HG03159 (cell line): ENCODE results near the gene TMEM165.
"Not testable (repeated sequence)": the region's sequence is repeated elsewhere in the genome, so short reads cannot be mapped to it uniquely, and the experiment has no call there.

Experiments
- ATAC-seq: cut with Tn5 transposase; IDR thresholded peaks from one replicate; pipeline ENCODE4 v1.9.1; 2021; ENCODE audit warnings: mild to moderate bottlenecking, moderate library complexity; ENCODE audit not compliant: unreplicated experiment

Gene TMEM165

GRCh38 chr4:55395529-55396307 is at the start of gene TMEM165:
TMEM165 (plus strand) TSS chr4:55395957; CDS start chr4:55396190, 233 bp downstream.
- peak; percentile 94 for ATAC-seq

GRCh38 chr4:55345980-55346850 is 49.5 kb upstream of the TMEM165 start, which contains the start of gene SRD5A3:
SRD5A3 (plus strand) TSS chr4:55346242; CDS start chr4:55346337, 95 bp downstream.
- peak; percentile 94 for ATAC-seq

DNA sequence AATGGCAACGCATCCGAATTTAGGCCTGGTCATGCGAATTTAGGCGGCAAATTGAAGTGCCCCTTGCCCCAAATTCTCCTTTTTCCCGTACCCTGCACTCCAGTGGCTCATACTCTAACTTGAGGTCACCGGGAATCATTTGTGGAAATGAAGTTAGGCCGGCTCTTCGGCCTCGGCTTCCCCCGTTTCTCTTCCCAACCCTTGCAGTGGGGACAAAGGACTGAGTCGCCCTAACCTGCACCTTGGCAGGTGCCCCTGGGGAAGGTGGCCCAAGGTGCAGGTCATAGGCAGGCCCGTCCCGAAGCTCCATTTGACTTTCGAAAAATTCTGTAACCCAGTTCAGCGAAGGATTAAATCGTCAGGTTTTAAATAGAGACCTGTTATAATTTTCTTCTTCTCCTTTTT is 48.9 kb upstream of the TMEM165 start:
- no peak for ATAC-seq

- no peak for ATAC-seq
These were observed 48.0 kb upstream of the TMEM165 start for GRCh38 chr4:55347610-55348228.

DNA sequence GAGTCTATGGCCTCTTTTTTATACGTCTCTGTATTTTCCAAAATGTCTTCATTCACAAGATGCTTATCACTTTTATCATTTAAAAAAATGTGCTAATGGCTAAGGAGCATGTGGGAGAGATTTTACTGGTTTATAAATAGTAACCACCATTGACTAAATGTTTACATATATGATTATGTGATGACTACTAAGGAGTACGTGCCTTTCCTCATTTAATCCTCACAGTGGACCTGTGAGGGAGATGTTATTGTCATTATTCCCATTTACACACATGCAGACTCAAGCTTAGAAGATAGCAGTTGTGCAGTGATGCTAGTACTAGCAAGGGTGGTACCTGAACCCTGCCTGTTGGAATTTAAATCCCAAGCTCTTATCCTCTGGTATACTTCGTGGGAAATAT is 47.3 kb upstream of the TMEM165 start:
- ATAC-seq, result no peak

- not testable (repeated sequence) for ATAC-seq
These were observed 44.9 kb upstream of the TMEM165 start for GRCh38 chr4:55350870-55351269.

DNA sequence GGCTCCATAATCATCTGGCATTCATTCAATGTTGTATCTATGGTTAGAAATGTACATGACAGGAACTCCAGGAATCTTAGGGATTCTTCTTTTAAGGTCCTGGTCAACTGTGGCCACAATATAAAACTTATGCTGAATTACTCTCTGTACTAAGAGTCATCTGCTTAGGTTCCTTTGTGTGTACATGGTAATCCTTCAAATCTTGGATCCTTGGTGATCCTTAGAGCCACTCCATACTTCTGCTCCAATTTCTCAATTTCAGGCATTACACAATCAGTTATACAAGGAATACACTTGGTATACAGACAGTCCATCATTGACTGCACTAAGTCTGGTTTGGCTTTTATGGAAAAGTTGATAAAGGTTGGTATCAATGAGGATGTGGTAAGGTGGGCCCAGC is 43.9 kb upstream of the TMEM165 start:
- ATAC-seq, result no peak

DNA sequence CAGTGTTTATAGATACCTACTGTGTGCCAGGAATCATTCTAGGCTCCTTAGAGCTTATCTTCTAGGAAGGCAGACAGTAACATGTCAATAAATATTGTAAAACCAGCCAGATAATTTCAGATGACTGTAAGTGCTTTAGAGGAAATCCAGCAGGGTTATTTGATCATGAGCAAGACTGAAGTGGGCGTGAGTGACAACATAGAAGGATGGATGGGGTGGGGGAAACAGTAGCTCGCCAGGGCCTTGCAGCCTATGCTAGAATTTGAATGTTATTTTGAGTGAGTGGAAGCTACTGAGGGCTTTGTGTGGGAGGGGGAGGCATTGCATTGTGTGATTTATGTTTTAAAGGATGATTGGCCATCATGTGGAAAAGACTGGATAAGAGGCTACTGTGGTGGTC is 43.0 kb upstream of the TMEM165 start:
- no peak for ATAC-seq

DNA sequence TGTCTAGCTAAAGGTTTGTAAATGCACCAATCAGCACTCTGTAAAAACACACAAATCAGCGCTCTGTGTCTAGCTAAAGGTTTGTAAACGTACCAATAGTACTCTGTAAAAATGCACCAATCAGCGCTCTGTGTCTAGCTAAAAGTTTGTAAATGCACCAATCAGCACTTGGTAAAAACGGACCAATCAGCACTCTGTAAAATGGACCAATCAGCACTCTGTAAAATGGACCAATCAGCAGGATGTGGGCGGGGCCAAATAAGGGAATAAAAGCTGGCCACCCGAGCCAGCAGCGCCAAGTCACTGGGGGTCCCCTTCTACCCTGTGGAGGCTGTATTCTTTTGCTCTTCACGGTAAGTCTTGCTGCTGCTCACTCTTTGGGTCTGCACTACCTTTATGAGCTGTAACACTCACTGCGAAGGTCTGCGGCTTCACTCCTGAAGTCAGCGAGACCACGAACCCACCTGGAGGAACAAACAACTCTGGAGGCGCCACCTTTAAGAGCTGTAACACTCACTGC is 42.5 kb upstream of the TMEM165 start:
- not testable (repeated sequence) for ATAC-seq

GRCh38 chr4:55354648-55355047 is 41.1 kb upstream of the TMEM165 start:
- no peak for ATAC-seq

GRCh38 chr4:55355555-55355954 is 40.2 kb upstream of the TMEM165 start:
- ATAC-seq, result no peak

GRCh38 chr4:55356991-55357461 is 38.7 kb upstream of the TMEM165 start:
- ATAC-seq, result no peak

DNA sequence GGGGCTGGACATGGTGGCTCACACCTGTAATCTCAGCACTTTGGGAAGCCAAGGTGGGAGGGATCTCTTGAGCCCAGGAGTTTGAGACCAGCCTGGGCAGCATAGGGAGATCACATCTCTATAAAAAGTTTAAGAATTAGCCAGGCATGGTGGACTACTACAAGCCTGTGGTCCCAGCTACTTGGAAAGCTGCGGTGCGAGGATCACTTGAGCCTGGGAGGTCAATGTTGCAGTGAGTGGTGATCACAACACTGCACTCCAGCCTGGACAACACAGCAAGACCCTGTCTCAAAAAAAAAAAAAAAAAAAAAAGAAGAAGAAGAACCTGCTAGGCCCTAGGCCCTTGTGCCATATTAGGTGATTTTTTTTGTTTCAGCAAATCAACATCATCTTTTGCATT is 37.5 kb upstream of the TMEM165 start:
- peak; percentile 8 for ATAC-seq

DNA sequence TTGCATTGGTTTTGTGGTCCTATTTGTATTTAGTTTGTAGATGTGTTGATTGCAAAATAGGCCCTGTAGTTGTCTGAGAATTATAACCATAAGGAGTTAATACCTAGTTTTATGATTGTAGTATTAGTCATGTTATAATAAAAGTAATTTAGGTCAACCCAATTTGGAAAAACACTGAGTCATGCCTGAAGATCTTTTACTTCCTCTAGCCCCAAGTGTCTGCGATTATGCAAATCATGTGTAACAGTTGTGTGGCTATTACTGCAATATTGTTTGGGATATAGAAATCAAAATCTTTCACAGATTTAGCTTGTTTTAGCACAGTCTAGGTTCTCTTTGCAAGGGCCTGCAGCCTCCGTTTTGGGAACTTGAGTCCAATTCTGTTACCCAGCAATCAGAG is 37.1 kb upstream of the TMEM165 start:
- ATAC-seq, result peak; percentile 76

- no peak for ATAC-seq
These were observed 36.3 kb upstream of the TMEM165 start for GRCh38 chr4:55359397-55359916.

- ATAC-seq, result not testable (repeated sequence)
These were observed 32.8 kb upstream of the TMEM165 start for GRCh38 chr4:55362938-55363337.

DNA sequence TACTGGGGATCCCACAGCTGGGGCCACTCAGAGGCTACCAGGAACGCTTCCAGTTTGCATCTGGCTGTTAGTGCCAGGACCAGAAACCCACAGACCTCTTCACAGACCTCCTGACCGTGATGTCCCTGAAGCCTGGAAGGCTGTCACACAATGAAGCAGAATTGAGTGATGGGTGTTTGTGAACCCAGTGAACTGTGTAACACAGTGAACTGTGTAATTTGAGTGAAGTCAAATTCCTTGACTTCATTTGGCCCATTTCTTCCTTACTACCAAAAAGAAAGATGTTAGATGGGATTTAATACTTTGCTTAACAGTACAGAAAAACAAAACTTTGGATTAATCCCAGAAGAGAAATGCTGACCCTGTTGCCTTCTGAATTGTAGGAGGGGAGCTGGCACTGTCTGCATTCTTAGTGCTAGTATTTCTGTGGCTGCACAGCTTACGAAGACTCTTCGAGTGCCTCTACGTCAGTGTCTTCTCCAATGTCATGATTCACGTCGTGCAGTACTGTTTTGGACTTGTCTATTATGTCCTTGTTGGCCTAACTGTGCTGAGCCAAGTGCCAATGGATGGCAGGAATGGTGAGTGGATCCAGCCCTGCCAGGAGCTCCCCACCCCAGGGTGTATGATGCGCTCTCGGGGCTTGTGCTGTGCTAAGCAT is 31.9 kb upstream of the TMEM165 start:
- ATAC-seq, result no peak

GRCh38 chr4:55364691-55365344 is 30.9 kb upstream of the TMEM165 start:
- ATAC-seq, result no peak

GRCh38 chr4:55365345-55365728 is 30.4 kb upstream of the TMEM165 start:
- no peak for ATAC-seq

- ATAC-seq, result no peak
These were observed 29.1 kb upstream of the TMEM165 start for GRCh38 chr4:55366621-55367020.
